H1 (cell line): ENCODE data around the gene XRCC6. TPM values are rescaled to one million over a fixed set of nuclear protein-coding genes. Genes with fewer than 3 reads are reported as not detected.

ENCODE experiments used
- CHD2 ChIP-seq: IDR thresholded peaks from 2 replicates; pipeline ENCODE4 v1.6.1; 2012; ENCODE audit warnings: low read length, improper control_type of control experiment
- RBBP5 ChIP-seq: IDR thresholded peaks from 2 replicates; pipeline ENCODE4 v1.7.1; 2012; ENCODE audit warnings: low read depth, mild to moderate bottlenecking, inconsistent platforms, low read length, moderate library complexity, borderline replicate concordance
- SUZ12 ChIP-seq: fragments of 200-600 bp; sonication (generic); IDR thresholded peaks from 2 replicates; pipeline ENCODE4 v1.6.1; 2012; ENCODE audit warnings: mild to moderate bottlenecking, inconsistent platforms, low read length, moderate library complexity, mixed read lengths
- TEAD4 ChIP-seq: IDR thresholded peaks from 2 replicates; pipeline ENCODE4 v1.6.1; 2012; ENCODE audit warnings: low read depth, low read length, inconsistent platforms, mixed read lengths
- polyA plus RNA-seq, 7 experiments: library from polyadenylated mRNA; depleted of rRNA in 3 of 7; stranded (reverse) in 5 of 7; unstranded in 2 of 7; fragments of >200 nt in 5 of 7; fragments of 200-250 nt in 2 of 7; gene quantifications; 1 replicate in 5 of 7; 2 replicates in 1 of 7; 4 replicates in 1 of 7; pipeline versions ENCODE4 v1.2.1 to v1.2.3, GENCODE V29; 2011 to 2013; ENCODE audit warnings: missing spikeins in 2 of 7, mixed read lengths in 2 of 7
- total RNA-seq: library from RNA; stranded (reverse); fragmentation: NEBNext Ultra II Directional; extraction: Animal tissue kit (Norgen Biotek cat#: 25700); gene quantifications from 2 replicates; pipeline ENCODE4 v1.2.1, GENCODE V29; 2021
- TF ChIP-seq, protein P1 (sequence below): IDR thresholded peaks from 2 replicates; pipeline ENCODE4 v1.6.1; 2012; ENCODE audit warnings: low read length, inconsistent platforms

XRCC6 gene
- total and polyA plus RNA-seq, 2 of the 8 experiments (the other 6 are each of a cell fraction or from before 2014, with no cell fraction given) = 150 to 490 TPM

DNA sequence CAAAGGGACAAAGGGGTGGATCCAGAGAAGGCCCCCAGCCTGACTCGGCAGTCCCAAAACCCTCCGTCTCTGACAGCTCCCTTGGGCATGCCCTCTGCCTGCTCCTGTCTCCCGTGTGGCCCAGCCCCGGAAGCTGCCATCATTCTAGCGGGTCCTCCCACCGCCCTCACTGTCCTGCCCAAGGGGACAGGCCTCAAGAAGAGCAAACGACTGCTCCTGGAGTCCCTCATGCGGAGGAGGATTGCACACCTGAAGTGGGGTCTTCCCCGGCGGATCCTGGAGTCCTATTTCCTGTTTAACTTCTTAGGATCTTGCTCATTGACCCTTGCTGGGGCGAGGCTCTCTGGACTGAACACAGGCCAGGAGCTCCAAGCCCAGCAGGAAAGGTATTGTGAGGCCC, 75.6 kb downstream of the XRCC6 start (continued):
- TF ChIP-seq, protein P1, sequence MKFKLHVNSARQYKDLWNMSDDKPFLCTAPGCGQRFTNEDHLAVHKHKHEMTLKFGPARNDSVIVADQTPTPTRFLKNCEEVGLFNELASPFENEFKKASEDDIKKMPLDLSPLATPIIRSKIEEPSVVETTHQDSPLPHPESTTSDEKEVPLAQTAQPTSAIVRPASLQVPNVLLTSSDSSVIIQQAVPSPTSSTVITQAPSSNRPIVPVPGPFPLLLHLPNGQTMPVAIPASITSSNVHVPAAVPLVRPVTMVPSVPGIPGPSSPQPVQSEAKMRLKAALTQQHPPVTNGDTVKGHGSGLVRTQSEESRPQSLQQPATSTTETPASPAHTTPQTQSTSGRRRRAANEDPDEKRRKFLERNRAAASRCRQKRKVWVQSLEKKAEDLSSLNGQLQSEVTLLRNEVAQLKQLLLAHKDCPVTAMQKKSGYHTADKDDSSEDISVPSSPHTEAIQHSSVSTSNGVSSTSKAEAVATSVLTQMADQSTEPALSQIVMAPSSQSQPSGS = no peak
- no peak for TF ChIP-seq SUZ12
- TF ChIP-seq TEAD4 = no peak
- no peak for TF ChIP-seq RBBP5
- no peak for TF ChIP-seq CHD2
